Keratinocyte (primary cell): Measurements from ENCODE around the gene RNF151. TPM values are rescaled to one million over a fixed set of nuclear protein-coding genes. Genes with fewer than 3 reads are reported as not detected.

ENCODE experiments used
- DNase-seq: peaks from one replicate; pipeline ENCODE4 v3.0.0-alpha.2; 2011; ENCODE audit warnings: low read depth, missing footprints, low spot score
- FAIRE-seq: peaks from 2 replicates; lab custom pipeline; 2011; peaks lifted over from hg19 to GRCh38; lab: Jason Lieb, UNC
- H2AFZ ChIP-seq: 2 replicates; pipeline ENCODE4 v1.6.0; 2012; ENCODE audit warnings: low read length, control low read depth, inconsistent platforms; ENCODE audit not compliant: control insufficient read depth
- H3K27ac ChIP-seq: 2 replicates; pipeline ENCODE4 v1.5.1; 2011; ENCODE audit warnings: low read length; ENCODE audit not compliant: control insufficient read depth, insufficient read depth
- H3K27me3 ChIP-seq: 3 replicates; pipeline ENCODE4 v1.6.0; 2011; ENCODE audit warnings: low read length; ENCODE audit not compliant: control insufficient read depth, insufficient read depth; ENCODE audit errors: extremely low read depth
- H3K36me3 ChIP-seq, 2 experiments: 2 replicates in 1 of 2; 3 replicates in 1 of 2; pipeline ENCODE4 v1.5.1; 2011; ENCODE audit warnings: low read length in 2 of 2, mild to moderate bottlenecking in 1 of 2; ENCODE audit not compliant: control insufficient read depth in 2 of 2, insufficient read depth in 2 of 2; ENCODE audit errors: extremely low read depth in 1 of 2
- H3K4me1 ChIP-seq: 3 replicates; pipeline ENCODE4 v1.5.1; 2011; ENCODE audit warnings: low read length; ENCODE audit not compliant: control insufficient read depth, insufficient read depth; ENCODE audit errors: extremely low read depth
- H3K4me2 ChIP-seq: 3 replicates; pipeline ENCODE4 v1.6.0; 2011; ENCODE audit warnings: low read depth, low read length; ENCODE audit not compliant: control insufficient read depth, insufficient read depth; ENCODE audit errors: extremely low read depth
- H3K4me3 ChIP-seq, 3 experiments: fragments of 200-600 bp in 1 of 3; sonication (generic) in 1 of 3; 2 replicates in 2 of 3; 3 replicates in 1 of 3; pipeline ENCODE4 v1.5.1; 2011 to 2016; ENCODE audit warnings: low read length in 3 of 3, mild to moderate bottlenecking in 3 of 3, control low read depth in 2 of 3, inconsistent platforms in 1 of 3, low read depth in 1 of 3, mixed read lengths in 1 of 3, mixed run types in 1 of 3, moderate library complexity in 1 of 3; ENCODE audit not compliant: control insufficient read depth in 2 of 3, insufficient read depth in 2 of 3; ENCODE audit errors: extremely low read depth in 1 of 3
- H3K79me2 ChIP-seq: 2 replicates; pipeline ENCODE4 v1.6.0; 2012; ENCODE audit warnings: low read length; ENCODE audit not compliant: control insufficient read depth, insufficient read depth
- H3K9ac ChIP-seq: 3 replicates; pipeline ENCODE4 v1.6.0; 2011; ENCODE audit warnings: low read length; ENCODE audit not compliant: control insufficient read depth, insufficient read depth; ENCODE audit errors: extremely low read depth
- H3K9me1 ChIP-seq: 3 replicates; pipeline ENCODE4 v1.6.0; 2011; ENCODE audit warnings: low read length; ENCODE audit not compliant: control insufficient read depth, insufficient read depth; ENCODE audit errors: extremely low read depth
- H3K9me3 ChIP-seq: 2 replicates; pipeline ENCODE4 v1.5.1; 2012; ENCODE audit warnings: low read depth, low read length; ENCODE audit not compliant: control insufficient read depth
- H4K20me1 ChIP-seq: 3 replicates; pipeline ENCODE4 v1.6.0; 2011; ENCODE audit warnings: low read length; ENCODE audit not compliant: control insufficient read depth, insufficient read depth; ENCODE audit errors: extremely low read depth
- CTCF ChIP-seq, 3 experiments: IDR thresholded peaks in 1 of 3; conservative IDR thresholded peaks in 1 of 3; optimal IDR thresholded peaks in 1 of 3; 2 replicates in 2 of 3; 3 replicates in 1 of 3; pipeline versions ENCODE3 to v1.5.1; 2011; ENCODE audit warnings: low read length in 3 of 3, mild to moderate bottlenecking in 3 of 3, moderate library complexity in 2 of 3, control low read depth in 1 of 3, inconsistent platforms in 1 of 3; ENCODE audit not compliant: insufficient read depth in 2 of 3; ENCODE audit errors: extremely low read depth in 1 of 3
- EZH2 ChIP-seq: IDR thresholded peaks from one replicate; pipeline ENCODE4 v1.6.1; 2012; ENCODE audit warnings: inconsistent platforms, mild to moderate bottlenecking, low read length, moderate library complexity
- dilution Hi-C: fragments of 300-500 bp; cut with MboI; formaldehyde crosslinking; loops from one replicate; pipeline ENCODE4 v1.7.0; 2020; ENCODE audit warnings: low sequenced_read_pairs; ENCODE audit not compliant: extremely low pct_ligation_motif_present
- polyA plus RNA-seq, 5 experiments: library from polyadenylated mRNA; depleted of rRNA in 3 of 5; stranded (reverse) in 3 of 5; stranded (forward) in 1 of 5; unstranded in 1 of 5; fragments of >200 nt; gene quantifications; 1 replicate in 1 of 5; 2 replicates in 3 of 5; 3 replicates in 1 of 5; pipeline versions ENCODE4 v1.2.1 to v1.2.3, GENCODE V29; 2011 to 2012; ENCODE audit warnings: missing spikeins in 2 of 5, low read depth in 1 of 5, low replicate concordance in 1 of 5

RNF151 gene
- polyA plus RNA-seq, 1 donor (not counting 4 experiments of a cell fraction or from before 2014, with no cell fraction given) = not detected

- Histone ChIP-seq H2AFZ (peak overlapping the region; percentile 85), H4K20me1 (peaks cover 26% of the 10 kb centered on the region), H3K9me3 (no peaks in the 10 kb centered on the region), H3K36me3 (peaks cover 15 to 25% of the 10 kb centered on the region in 2 experiments), H3K79me2 (peaks cover 34% of the 10 kb centered on the region), H3K27ac (no peak overlapping the region), H3K9me1 (peaks cover 3% of the 10 kb centered on the region), H3K9ac (peak overlapping the region; percentile 88), H3K4me2 (peak overlapping the region; percentile 84), H3K4me3 (peak overlapping the region in 1 of 3 experiments; percentile 84), H3K4me1 (peaks cover 33% of the 10 kb centered on the region), H3K27me3 (no peaks in the 10 kb centered on the region)
- no peak for TF ChIP-seq CTCF (optimal IDR thresholded peaks at IDR 0.05 in 1 of 3, IDR thresholded peaks at IDR 0.05 in 1 of 3, conservative IDR thresholded peaks at IDR 0.05 in 1 of 3; ENCODE audit: extremely low read depth in 1 of 3, insufficient read depth in 2 of 3, low read length in 3 of 3)
- TF ChIP-seq EZH2 = no peak
- FAIRE-seq = no peak
- no peak for DNase-seq
- dilution Hi-C loops = no loop called here
These were observed 7.9 kb upstream of the RNF151 start for GRCh38 chr16:1958715-1959268.

DNA sequence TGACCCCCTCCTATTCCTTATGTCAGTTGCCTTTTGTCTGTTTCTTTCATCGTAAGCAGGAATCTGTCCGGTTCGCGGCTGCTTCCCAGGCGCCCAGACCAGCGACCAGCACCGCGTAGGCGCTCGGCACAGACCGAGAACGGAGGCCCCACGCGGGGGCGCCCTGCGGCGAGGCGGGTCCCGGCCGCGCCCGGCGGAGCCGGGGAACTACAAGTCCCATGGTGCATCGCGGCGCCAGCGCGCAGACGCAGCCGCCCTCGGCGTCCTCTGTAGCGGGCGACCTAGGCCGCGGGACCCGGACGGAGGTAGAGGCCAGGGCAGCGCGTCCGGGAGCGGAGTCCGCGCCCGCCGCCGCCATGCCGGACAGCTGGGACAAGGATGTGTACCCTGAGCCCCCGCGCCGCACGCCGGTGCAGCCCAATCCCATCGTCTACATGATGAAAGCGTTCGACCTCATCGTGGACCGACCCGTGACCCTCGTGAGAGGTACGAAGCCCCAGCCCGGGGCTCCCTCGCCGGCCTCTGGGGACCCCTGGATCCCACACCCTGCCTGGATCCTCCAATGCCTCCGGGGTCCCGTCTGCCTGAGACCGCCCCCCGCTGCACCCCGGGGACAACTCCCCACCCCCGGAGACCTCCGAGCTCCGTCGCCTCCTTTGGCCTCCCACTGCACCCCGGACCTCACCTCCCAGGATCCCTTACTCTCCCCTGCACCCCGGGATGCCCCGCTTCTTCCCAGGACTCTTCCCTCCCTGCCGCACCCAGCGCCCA is 7.2 kb upstream of the RNF151 start, which contains the start of gene NDUFB10:
Gene NDUFB10, plus strand, starts transcription at position 270 of the 771 bp plus-strand sequence. Its CDS starts 87 bp downstream, at position 357.
- peak within 1 kb of the TSS; percentile 70 for H3K27ac ChIP-seq
- H3K9me1 ChIP-seq = peaks cover 3% of the 10 kb centered on the region
- FAIRE-seq (no peak), DNase-seq (no peak)
- H3K9me3 ChIP-seq = no peaks in the 10 kb centered on the region
- peaks cover 17 to 28% of the 10 kb centered on the region in 2 experiments for H3K36me3 ChIP-seq
- H4K20me1 ChIP-seq = peaks cover 28% of the 10 kb centered on the region
- TF ChIP-seq EZH2 (no peak), CTCF (optimal IDR thresholded peaks at IDR 0.05 in 1 of 3, IDR thresholded peaks at IDR 0.05 in 1 of 3, conservative IDR thresholded peaks at IDR 0.05 in 1 of 3; ENCODE audit: extremely low read depth in 1 of 3, insufficient read depth in 2 of 3, low read length in 3 of 3) (peak; percentile 35 to 72 (median 54))
- H3K79me2 ChIP-seq = peaks cover 40% of the 10 kb centered on the region
- peak within 1 kb of the TSS; percentile 85 for H2AFZ ChIP-seq
- H3K4me1 ChIP-seq = peaks cover 33% of the 10 kb centered on the region
- H3K4me3 ChIP-seq = peak within 1 kb of the TSS; percentile 84 to 91 (median 85)
- H3K9ac ChIP-seq = peak within 1 kb of the TSS; percentile 88
- dilution Hi-C loops = no loop called here
- H3K4me2 ChIP-seq = peak within 1 kb of the TSS; percentile 84
- no peaks in the 10 kb centered on the region for H3K27me3 ChIP-seq
